Stomach (tissue), 4 donors: ENCODE results near the gene CLUH.

ENCODE experiments used
- POLR2AphosphoS5 ChIP-seq, 3 donors: sonication (generic); formaldehyde crosslinking; IDR thresholded peaks; one replicate each; pipeline ENCODE4 v1.6.1; 2016; ENCODE audit warnings: antibody characterized with exemption in 3 of 3
- TF ChIP-seq, protein P1 (sequence below), 7 experiments: fragments of 450-650 bp in 4 of 7; fragments of 200-600 bp in 3 of 7; sonication (generic) in 3 of 7; IDR thresholded peaks; one replicate each; pipeline ENCODE4 v1.5.1; 2016 to 2019; ENCODE audit warnings: antibody characterized with exemption in 7 of 7, control low read depth in 2 of 7, mild to moderate bottlenecking in 1 of 7

DNA sequence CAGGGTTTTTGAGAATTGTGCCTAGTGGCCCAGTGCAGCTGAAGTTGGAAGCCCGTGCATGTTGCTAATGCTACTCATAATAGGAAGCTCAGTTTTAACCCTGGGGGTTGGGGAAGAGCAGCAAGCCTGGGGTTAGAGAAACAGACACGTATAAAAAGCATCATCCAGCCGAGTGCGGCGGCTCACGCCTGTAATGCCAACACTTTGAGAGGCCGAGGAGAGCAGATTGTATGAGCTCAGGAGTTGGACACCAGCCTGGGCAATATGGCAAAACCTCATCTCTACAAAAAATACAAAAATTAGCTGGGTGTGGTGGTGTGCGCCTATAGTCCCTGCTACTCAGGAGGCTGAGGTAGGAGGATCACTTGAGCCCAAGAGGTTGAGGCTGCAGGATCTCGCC is 2.3 kb upstream of the CLUH start:
- TF ChIP-seq, protein P1, sequence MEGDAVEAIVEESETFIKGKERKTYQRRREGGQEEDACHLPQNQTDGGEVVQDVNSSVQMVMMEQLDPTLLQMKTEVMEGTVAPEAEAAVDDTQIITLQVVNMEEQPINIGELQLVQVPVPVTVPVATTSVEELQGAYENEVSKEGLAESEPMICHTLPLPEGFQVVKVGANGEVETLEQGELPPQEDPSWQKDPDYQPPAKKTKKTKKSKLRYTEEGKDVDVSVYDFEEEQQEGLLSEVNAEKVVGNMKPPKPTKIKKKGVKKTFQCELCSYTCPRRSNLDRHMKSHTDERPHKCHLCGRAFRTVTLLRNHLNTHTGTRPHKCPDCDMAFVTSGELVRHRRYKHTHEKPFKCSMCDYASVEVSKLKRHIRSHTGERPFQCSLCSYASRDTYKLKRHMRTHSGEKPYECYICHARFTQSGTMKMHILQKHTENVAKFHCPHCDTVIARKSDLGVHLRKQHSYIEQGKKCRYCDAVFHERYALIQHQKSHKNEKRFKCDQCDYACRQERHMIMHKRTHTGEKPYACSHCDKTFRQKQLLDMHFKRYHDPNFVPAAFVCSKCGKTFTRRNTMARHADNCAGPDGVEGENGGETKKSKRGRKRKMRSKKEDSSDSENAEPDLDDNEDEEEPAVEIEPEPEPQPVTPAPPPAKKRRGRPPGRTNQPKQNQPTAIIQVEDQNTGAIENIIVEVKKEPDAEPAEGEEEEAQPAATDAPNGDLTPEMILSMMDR (IDR thresholded peaks at IDR 0.05): no peak
- no peak for TF ChIP-seq POLR2AphosphoS5 (IDR thresholded peaks at IDR 0.05)
